ENCODE results near the gene PECR. TPM values are rescaled to one million over a fixed set of nuclear protein-coding genes. Genes with fewer than 3 reads are reported as not detected.

The PECR gene
- total and polyA plus RNA-seq, 10 of the 15 experiments (the other 5 are each of a cell fraction or from before 2014, with no cell fraction given) = 7.6 to 37.4 (median 25.7) TPM

DNA sequence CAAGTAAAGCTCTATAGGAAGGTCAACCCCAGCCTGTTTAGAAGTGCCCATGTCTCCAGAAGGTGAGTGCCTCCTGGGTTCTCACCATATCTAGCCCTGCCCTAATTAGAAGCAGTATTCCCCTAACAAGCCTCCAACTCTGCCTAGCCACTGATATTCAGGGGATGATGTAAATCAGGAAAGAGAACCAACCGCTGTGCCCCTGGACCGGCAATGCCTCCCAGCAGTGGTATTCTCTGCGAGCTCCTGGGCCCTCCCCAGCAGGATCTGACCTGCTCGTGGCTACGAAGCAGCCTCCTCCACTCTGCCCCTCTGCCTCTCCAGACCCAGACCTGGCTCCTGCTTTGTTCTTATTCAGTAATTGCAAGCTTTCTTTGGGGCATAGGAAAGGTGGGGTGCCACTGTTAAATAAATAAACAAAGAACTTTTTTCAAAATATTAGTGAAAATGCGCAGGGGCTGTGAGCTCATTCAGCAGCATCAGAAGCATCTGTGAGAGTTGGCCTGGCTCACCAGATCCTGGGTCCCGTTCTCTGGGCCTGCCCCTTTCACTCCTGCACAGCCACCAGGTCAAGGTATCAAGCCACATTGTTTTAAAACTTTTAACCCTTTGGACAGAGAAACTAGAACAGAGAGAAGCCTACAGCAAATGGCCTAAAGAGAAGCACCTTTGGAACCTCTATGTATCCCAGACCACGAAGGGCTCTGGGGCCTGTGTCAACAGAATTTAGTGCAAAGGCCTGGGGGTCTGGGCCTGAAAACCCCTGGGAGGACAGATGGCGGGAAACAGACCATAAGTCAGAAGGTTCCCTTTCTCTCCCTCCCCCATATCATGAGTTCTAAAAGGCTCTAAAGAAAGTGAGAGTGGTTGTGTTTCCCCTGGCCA is 80.2 kb downstream of the PECR start (continued):
- TF ChIP-seq EED (IDR thresholded peaks at IDR 0.05; ENCODE audit: low read depth) (0 out of 2 replicates have a peak, but pooled peaks have one; percentile 36), BCL3 (IDR thresholded peaks at IDR 0.05; ENCODE audit: borderline replicate concordance, insufficient read depth, low read depth, low read length, poor library complexity, severe bottlenecking) (no peak), ATF2 (IDR thresholded peaks at IDR 0.05; ENCODE audit: low read length) (no peak; the same call in 1 of the 2 replicates), EP300 (IDR thresholded peaks at IDR 0.05; ENCODE audit: borderline replicate concordance in 1 of 2, control insufficient read depth in 1 of 2, low read depth in 2 of 2, low read length in 2 of 2) (no peak), DPF2 (IDR thresholded peaks at IDR 0.05) (no peak), NR2F1 (conservative IDR thresholded peaks at IDR 0.05) (peak; percentile 66), FOXM1 (IDR thresholded peaks at IDR 0.05; ENCODE audit: low read depth, low read length) (0 out of 2 replicates have a peak, but pooled peaks have one; percentile 45), NRF1 (conservative IDR thresholded peaks at IDR 0.05; ENCODE audit: low read depth, low read length) (no peak), TCF3 (IDR thresholded peaks at IDR 0.05; ENCODE audit: borderline replicate concordance, insufficient read depth, low read depth, low read length) (no peak), PML (IDR thresholded peaks at IDR 0.05; ENCODE audit: low read length) (no peak), EZH2 (IDR thresholded peaks at IDR 0.05; ENCODE audit: borderline replicate concordance, control insufficient read depth, low read depth, low read length) (no peak), RB1 (IDR thresholded peaks at IDR 0.05; ENCODE audit: borderline replicate concordance) (peak; percentile 91; the same call in 1 of the 2 replicates), ESRRA (IDR thresholded peaks at IDR 0.05; ENCODE audit: low read length) (no peak), MEF2A (IDR thresholded peaks at IDR 0.05; ENCODE audit: insufficient read depth, low read depth, low read length) (peak; percentile 39; the same call in 1 of the 2 replicates)
- TF ChIP-seq, protein P1, sequence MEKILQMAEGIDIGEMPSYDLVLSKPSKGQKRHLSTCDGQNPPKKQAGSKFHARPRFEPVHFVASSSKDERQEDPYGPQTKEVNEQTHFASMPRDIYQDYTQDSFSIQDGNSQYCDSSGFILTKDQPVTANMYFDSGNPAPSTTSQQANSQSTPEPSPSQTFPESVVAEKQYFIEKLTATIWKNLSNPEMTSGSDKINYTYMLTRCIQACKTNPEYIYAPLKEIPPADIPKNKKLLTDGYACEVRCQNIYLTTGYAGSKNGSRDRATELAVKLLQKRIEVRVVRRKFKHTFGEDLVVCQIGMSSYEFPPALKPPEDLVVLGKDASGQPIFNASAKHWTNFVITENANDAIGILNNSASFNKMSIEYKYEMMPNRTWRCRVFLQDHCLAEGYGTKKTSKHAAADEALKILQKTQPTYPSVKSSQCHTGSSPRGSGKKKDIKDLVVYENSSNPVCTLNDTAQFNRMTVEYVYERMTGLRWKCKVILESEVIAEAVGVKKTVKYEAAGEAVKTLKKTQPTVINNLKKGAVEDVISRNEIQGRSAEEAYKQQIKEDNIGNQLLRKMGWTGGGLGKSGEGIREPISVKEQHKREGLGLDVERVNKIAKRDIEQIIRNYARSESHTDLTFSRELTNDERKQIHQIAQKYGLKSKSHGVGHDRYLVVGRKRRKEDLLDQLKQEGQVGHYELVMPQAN (conservative IDR thresholded peaks at IDR 0.05) = 0 out of 2 replicates have a peak, but pooled peaks have one; percentile 17
- TF ChIP-seq, protein P2, sequence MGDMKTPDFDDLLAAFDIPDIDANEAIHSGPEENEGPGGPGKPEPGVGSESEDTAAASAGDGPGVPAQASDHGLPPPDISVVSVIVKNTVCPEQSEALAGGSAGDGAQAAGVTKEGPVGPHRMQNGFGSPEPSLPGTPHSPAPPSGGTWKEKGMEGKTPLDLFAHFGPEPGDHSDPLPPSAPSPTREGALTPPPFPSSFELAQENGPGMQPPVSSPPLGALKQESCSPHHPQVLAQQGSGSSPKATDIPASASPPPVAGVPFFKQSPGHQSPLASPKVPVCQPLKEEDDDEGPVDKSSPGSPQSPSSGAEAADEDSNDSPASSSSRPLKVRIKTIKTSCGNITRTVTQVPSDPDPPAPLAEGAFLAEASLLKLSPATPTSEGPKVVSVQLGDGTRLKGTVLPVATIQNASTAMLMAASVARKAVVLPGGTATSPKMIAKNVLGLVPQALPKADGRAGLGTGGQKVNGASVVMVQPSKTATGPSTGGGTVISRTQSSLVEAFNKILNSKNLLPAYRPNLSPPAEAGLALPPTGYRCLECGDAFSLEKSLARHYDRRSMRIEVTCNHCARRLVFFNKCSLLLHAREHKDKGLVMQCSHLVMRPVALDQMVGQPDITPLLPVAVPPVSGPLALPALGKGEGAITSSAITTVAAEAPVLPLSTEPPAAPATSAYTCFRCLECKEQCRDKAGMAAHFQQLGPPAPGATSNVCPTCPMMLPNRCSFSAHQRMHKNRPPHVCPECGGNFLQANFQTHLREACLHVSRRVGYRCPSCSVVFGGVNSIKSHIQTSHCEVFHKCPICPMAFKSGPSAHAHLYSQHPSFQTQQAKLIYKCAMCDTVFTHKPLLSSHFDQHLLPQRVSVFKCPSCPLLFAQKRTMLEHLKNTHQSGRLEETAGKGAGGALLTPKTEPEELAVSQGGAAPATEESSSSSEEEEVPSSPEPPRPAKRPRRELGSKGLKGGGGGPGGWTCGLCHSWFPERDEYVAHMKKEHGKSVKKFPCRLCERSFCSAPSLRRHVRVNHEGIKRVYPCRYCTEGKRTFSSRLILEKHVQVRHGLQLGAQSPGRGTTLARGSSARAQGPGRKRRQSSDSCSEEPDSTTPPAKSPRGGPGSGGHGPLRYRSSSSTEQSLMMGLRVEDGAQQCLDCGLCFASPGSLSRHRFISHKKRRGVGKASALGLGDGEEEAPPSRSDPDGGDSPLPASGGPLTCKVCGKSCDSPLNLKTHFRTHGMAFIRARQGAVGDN (IDR thresholded peaks at IDR 0.05) = peak; percentile 4; the same call in 1 of the 2 replicates
- TF ChIP-seq, protein P3, sequence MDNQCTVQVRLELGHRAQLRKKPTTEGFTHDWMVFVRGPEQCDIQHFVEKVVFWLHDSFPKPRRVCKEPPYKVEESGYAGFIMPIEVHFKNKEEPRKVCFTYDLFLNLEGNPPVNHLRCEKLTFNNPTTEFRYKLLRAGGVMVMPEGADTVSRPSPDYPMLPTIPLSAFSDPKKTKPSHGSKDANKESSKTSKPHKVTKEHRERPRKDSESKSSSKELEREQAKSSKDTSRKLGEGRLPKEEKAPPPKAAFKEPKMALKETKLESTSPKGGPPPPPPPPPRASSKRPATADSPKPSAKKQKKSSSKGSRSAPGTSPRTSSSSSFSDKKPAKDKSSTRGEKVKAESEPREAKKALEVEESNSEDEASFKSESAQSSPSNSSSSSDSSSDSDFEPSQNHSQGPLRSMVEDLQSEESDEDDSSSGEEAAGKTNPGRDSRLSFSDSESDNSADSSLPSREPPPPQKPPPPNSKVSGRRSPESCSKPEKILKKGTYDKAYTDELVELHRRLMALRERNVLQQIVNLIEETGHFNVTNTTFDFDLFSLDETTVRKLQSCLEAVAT (IDR thresholded peaks at IDR 0.05) = no peak

Data from GM12878 (cell line).